ENCODE results near the gene RFC2. TPM values are rescaled to one million over a fixed set of nuclear protein-coding genes. Genes with fewer than 3 reads are reported as not detected.

Gene RFC2
- total RNA-seq, 1 experiment from 2014 or later, result 73.6 TPM

DNA sequence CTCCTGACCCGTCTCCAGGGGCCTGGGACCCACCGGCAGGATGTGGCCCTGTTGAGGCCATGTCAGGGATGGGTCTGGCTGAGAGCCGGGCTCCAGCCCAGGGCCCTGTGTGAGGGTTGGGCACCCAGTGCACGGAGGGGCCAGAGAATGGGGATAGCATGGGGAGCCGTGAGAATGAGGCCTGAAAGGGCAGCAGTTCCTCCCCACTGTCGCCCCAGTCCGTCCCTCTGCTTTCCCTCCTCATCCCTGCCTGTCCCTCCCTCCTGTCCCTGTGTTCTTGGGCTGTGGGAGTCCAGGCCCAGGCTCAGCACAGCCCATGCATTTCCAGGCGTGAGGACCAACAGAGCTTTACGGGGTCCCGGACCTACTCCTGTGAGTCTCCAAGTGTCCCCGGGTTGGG is 34.8 kb downstream of the RFC2 start:
- H2BK20ac ChIP-seq (ENCODE audit: low read depth, low read length, poor library complexity, severe bottlenecking), result no peak overlapping the region
- H4K8ac ChIP-seq (replicated peaks; ENCODE audit: insufficient read length, low read depth, low read length), result no peak overlapping the region
- TF ChIP-seq, protein P1, sequence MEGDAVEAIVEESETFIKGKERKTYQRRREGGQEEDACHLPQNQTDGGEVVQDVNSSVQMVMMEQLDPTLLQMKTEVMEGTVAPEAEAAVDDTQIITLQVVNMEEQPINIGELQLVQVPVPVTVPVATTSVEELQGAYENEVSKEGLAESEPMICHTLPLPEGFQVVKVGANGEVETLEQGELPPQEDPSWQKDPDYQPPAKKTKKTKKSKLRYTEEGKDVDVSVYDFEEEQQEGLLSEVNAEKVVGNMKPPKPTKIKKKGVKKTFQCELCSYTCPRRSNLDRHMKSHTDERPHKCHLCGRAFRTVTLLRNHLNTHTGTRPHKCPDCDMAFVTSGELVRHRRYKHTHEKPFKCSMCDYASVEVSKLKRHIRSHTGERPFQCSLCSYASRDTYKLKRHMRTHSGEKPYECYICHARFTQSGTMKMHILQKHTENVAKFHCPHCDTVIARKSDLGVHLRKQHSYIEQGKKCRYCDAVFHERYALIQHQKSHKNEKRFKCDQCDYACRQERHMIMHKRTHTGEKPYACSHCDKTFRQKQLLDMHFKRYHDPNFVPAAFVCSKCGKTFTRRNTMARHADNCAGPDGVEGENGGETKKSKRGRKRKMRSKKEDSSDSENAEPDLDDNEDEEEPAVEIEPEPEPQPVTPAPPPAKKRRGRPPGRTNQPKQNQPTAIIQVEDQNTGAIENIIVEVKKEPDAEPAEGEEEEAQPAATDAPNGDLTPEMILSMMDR (conservative IDR thresholded peaks at IDR 0.05), result no peak
- H3K79me1 ChIP-seq (ENCODE audit: insufficient read depth, low read depth, low read length, poor library complexity, severe bottlenecking), result no peaks in the 10 kb centered on the region
- Mint-ChIP-seq H3K27ac (no peak overlapping the region), H3K9me3 (no peaks in the 10 kb centered on the region), H3K27me3 (ENCODE audit: low read depth) (peaks cover 5% of the 10 kb centered on the region), H3K36me3 (ENCODE audit: insufficient read depth in 1 of 3, low read depth in 3 of 3) (peaks cover 0 to under 1% (median 0%) of the 10 kb centered on the region in 3 experiments; a peak in 3 of 7 replicates), H3K4me3 (no peak overlapping the region), H3K4me1 (peaks cover 7 to 18% of the 10 kb centered on the region in 2 experiments; a peak in 2 of 4 replicates)
- no peak overlapping the region for H3K4ac ChIP-seq (ENCODE audit: low read depth, low read length)
- H3K23ac ChIP-seq (ENCODE audit: insufficient read length, low read depth, low read length), result no peak overlapping the region
- no peak overlapping the region for H3K27ac ChIP-seq (ENCODE audit: insufficient read length, low read depth, low read length)
- no peak overlapping the region for H3T11ph ChIP-seq (ENCODE audit: low read length)
- no peak overlapping the region for H2BK5ac ChIP-seq (ENCODE audit: insufficient read length, low read length)
- peaks cover 3% of the 10 kb centered on the region for H4K20me1 ChIP-seq (ENCODE audit: control insufficient read depth, insufficient read depth, insufficient read length)
- H4K5ac ChIP-seq (ENCODE audit: insufficient read length, low read depth, low read length), result no peak overlapping the region
- H2BK15ac ChIP-seq (ENCODE audit: low read depth, low read length), result no peak overlapping the region
- H2AK5ac ChIP-seq (ENCODE audit: insufficient read length, low read length), result no peak overlapping the region
- no peaks in the 10 kb centered on the region for H3K23me2 ChIP-seq (ENCODE audit: insufficient read length, low read depth, low read length, poor library complexity, severe bottlenecking)
- no peaks in the 10 kb centered on the region for H3K9me3 ChIP-seq (ENCODE audit: control insufficient read depth, low read depth, low read length)
- no peaks in the 10 kb centered on the region for H3K79me2 ChIP-seq (ENCODE audit: insufficient read depth, low read length)
- no peak overlapping the region for H3K9ac ChIP-seq (ENCODE audit: extremely low read depth, insufficient read length, low read length)
- no peak overlapping the region for H4K91ac ChIP-seq (ENCODE audit: insufficient read length, low read depth, low read length)
- H2AFZ ChIP-seq (ENCODE audit: low read length), result no peak overlapping the region
- no CpG with 5 or more reads among the region's 11 CpGs for WGBS (ENCODE audit: extremely low coverage, insufficient read length, low lambda C conversion rate)
- no peaks in the 10 kb centered on the region for H3K4me1 ChIP-seq (ENCODE audit: insufficient read depth, low read length)
- no peak overlapping the region for H3K56ac ChIP-seq (ENCODE audit: insufficient read length, low read depth, low read length)
- H3K14ac ChIP-seq (ENCODE audit: insufficient read depth, low read length), result no peak overlapping the region; the same call in 1 of the 2 replicates
- no peaks in the 10 kb centered on the region for H3K27me3 ChIP-seq (ENCODE audit: insufficient read depth, low read length)
- DNase-seq, result no peak
- H2BK120ac ChIP-seq (ENCODE audit: low read depth, low read length, poor library complexity, severe bottlenecking), result no peak overlapping the region
- H3K4me2 ChIP-seq (ENCODE audit: insufficient read depth, insufficient read length, low read length), result no peak overlapping the region
- H3K18ac ChIP-seq (ENCODE audit: insufficient read length, low read depth, low read length), result no peak overlapping the region
- no peak overlapping the region for H2BK12ac ChIP-seq (ENCODE audit: insufficient read length, low read depth, low read length)

Measured in H9 (cell line).